GM23338 (cell line): ENCODE measurements around the gene PKHD1.
A peak's percentile ranks its signal among the peaks of the same experiment; 100 is the strongest.

Experiments used
- CREB1 ChIP-seq: fragments of 250-450 bp; sonication (Bioruptor Pico); IDR thresholded peaks from 2 replicates; pipeline ENCODE4 v1.5.0; 2020; ENCODE audit warnings: low read depth, mild to moderate bottlenecking, moderate library complexity
- EZH2 ChIP-seq: fragments of 200-600 bp; sonication (generic); IDR thresholded peaks from one replicate; pipeline ENCODE4 v1.8.0; 2017; ENCODE audit warnings: antibody characterized with exemption, mild to moderate bottlenecking, low read depth; ENCODE audit not compliant: unreplicated experiment
- EZH2phosphoT487 ChIP-seq: fragments of 200-600 bp; sonication (generic); IDR thresholded peaks from one replicate; pipeline ENCODE4 v1.8.1; 2018; ENCODE audit warnings: antibody characterized with exemption; ENCODE audit not compliant: unreplicated experiment
- JUNB ChIP-seq: IDR thresholded peaks from one replicate; pipeline ENCODE4 v1.6.1; 2016; ENCODE audit warnings: antibody characterized with exemption; ENCODE audit not compliant: unreplicated experiment
- NANOG ChIP-seq: IDR thresholded peaks from 2 replicates; pipeline ENCODE4 v1.6.1; 2016; ENCODE audit warnings: antibody characterized with exemption, borderline replicate concordance
- POLR2AphosphoS5 ChIP-seq: IDR thresholded peaks from 2 replicates; pipeline ENCODE4 v1.6.1; 2016; ENCODE audit warnings: antibody characterized with exemption, low read depth
- STAT1 ChIP-seq: IDR thresholded peaks from one replicate; pipeline ENCODE4 v1.6.1; 2016; ENCODE audit warnings: antibody characterized with exemption; ENCODE audit not compliant: unreplicated experiment
- ZNF114 ChIP-seq: fragments of 250-450 bp; sonication (Bioruptor Pico); IDR thresholded peaks from 2 replicates; pipeline ENCODE4 v1.5.0; 2020; ENCODE audit warnings: mild to moderate bottlenecking, moderate library complexity
- ZNF331 ChIP-seq: fragments of 250-450 bp; sonication (Bioruptor Pico); IDR thresholded peaks from 2 replicates; pipeline ENCODE4 v1.5.0; 2020; ENCODE audit warnings: low read depth, mild to moderate bottlenecking, moderate library complexity
- TF ChIP-seq, protein P1 (sequence below), 2 experiments: fragments of 200-600 bp in 1 of 2; sonication (generic) in 1 of 2; conservative IDR thresholded peaks; 2 replicates each; pipeline versions ENCODE4 v1.5.1 to v1.6.1; 2016 to 2017; ENCODE audit warnings: antibody characterized with exemption in 2 of 2, low read depth in 2 of 2, mild to moderate bottlenecking in 2 of 2, moderate library complexity in 1 of 2
- TF ChIP-seq, protein P2 (sequence below): IDR thresholded peaks from 2 replicates; pipeline ENCODE4 v1.6.1; 2016; ENCODE audit warnings: antibody characterized with exemption
- TF ChIP-seq, protein P3 (sequence below): IDR thresholded peaks from one replicate; pipeline ENCODE4 v1.6.1; 2018; ENCODE audit warnings: antibody characterized with exemption; ENCODE audit not compliant: unreplicated experiment

DNA sequence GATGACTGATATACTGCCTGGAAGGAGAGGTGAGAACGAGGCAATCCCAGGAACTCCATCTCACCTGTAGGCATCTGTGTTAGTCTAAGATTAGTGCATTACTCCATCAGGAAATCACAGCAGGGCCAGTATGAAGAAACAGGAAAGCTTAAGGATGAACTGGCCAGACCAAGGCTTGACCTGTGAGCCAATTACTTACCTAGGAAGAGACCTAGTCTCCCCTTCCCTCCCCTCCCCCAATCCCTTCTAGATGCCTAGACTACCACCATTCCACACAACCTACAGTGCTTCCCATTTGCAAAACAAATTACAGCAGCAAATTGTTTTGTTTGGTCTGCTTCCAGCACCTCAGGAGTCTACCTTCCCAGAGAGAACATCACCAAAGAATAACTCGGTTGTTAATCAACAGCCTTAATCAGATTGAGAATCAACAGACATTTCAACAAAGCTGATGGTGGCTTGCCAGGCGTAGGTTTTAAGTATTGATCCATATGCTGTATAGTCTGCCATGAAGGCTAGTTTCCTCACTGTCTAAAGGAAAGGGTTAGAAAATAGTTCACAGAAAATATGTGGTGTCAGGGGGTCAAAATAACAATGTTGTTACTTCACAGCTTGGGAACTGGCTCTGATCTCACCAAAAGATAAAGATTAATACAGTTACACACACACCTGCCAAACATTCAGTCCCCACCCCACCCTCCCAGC lies 10.1 kb downstream of the PKHD1 start:
- TF ChIP-seq POLR2AphosphoS5, result 0 out of 2 replicates have a peak, but pooled peaks have one; percentile 21
- TF ChIP-seq, protein P1, sequence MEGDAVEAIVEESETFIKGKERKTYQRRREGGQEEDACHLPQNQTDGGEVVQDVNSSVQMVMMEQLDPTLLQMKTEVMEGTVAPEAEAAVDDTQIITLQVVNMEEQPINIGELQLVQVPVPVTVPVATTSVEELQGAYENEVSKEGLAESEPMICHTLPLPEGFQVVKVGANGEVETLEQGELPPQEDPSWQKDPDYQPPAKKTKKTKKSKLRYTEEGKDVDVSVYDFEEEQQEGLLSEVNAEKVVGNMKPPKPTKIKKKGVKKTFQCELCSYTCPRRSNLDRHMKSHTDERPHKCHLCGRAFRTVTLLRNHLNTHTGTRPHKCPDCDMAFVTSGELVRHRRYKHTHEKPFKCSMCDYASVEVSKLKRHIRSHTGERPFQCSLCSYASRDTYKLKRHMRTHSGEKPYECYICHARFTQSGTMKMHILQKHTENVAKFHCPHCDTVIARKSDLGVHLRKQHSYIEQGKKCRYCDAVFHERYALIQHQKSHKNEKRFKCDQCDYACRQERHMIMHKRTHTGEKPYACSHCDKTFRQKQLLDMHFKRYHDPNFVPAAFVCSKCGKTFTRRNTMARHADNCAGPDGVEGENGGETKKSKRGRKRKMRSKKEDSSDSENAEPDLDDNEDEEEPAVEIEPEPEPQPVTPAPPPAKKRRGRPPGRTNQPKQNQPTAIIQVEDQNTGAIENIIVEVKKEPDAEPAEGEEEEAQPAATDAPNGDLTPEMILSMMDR (conservative IDR thresholded peaks at IDR 0.05; ENCODE audit: low read depth in 2 of 2), result no peak
- TF ChIP-seq, protein P2, sequence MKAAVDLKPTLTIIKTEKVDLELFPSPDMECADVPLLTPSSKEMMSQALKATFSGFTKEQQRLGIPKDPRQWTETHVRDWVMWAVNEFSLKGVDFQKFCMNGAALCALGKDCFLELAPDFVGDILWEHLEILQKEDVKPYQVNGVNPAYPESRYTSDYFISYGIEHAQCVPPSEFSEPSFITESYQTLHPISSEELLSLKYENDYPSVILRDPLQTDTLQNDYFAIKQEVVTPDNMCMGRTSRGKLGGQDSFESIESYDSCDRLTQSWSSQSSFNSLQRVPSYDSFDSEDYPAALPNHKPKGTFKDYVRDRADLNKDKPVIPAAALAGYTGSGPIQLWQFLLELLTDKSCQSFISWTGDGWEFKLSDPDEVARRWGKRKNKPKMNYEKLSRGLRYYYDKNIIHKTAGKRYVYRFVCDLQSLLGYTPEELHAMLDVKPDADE, result no peak
- no peak for TF ChIP-seq EZH2
- TF ChIP-seq JUNB, result no peak
- TF ChIP-seq EZH2phosphoT487, result no peak
- TF ChIP-seq ZNF114 (CRISPR knock-in tag), result no peak
- TF ChIP-seq, protein P3, sequence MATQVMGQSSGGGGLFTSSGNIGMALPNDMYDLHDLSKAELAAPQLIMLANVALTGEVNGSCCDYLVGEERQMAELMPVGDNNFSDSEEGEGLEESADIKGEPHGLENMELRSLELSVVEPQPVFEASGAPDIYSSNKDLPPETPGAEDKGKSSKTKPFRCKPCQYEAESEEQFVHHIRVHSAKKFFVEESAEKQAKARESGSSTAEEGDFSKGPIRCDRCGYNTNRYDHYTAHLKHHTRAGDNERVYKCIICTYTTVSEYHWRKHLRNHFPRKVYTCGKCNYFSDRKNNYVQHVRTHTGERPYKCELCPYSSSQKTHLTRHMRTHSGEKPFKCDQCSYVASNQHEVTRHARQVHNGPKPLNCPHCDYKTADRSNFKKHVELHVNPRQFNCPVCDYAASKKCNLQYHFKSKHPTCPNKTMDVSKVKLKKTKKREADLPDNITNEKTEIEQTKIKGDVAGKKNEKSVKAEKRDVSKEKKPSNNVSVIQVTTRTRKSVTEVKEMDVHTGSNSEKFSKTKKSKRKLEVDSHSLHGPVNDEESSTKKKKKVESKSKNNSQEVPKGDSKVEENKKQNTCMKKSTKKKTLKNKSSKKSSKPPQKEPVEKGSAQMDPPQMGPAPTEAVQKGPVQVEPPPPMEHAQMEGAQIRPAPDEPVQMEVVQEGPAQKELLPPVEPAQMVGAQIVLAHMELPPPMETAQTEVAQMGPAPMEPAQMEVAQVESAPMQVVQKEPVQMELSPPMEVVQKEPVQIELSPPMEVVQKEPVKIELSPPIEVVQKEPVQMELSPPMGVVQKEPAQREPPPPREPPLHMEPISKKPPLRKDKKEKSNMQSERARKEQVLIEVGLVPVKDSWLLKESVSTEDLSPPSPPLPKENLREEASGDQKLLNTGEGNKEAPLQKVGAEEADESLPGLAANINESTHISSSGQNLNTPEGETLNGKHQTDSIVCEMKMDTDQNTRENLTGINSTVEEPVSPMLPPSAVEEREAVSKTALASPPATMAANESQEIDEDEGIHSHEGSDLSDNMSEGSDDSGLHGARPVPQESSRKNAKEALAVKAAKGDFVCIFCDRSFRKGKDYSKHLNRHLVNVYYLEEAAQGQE, result no peak
- no peak for TF ChIP-seq ZNF331 (CRISPR knock-in tag)
- peak; percentile 74 for TF ChIP-seq NANOG
- no peak for TF ChIP-seq STAT1
- no peak for TF ChIP-seq CREB1 (CRISPR knock-in tag)
